AG09309 (cell line): ENCODE measurements around the gene WWC2.

Experiments used
- DNase-seq: peaks from one replicate; pipeline ENCODE4 v3.0.0-alpha.2; 2010; ENCODE audit warnings: low read depth
- H3K4me3 ChIP-seq: 2 replicates; pipeline ENCODE4 v1.5.1; 2011; ENCODE audit warnings: mild to moderate bottlenecking, low read depth, low read length, moderate library complexity; ENCODE audit not compliant: control insufficient read depth
- TF ChIP-seq, protein P1 (sequence below): IDR thresholded peaks from 2 replicates; pipeline ENCODE4 v1.5.1; 2011; ENCODE audit warnings: mild to moderate bottlenecking, low read depth, low read length, inconsistent platforms; ENCODE audit not compliant: insufficient read depth, control insufficient read depth; ENCODE audit errors: missing control alignments

The WWC2 gene

DNA sequence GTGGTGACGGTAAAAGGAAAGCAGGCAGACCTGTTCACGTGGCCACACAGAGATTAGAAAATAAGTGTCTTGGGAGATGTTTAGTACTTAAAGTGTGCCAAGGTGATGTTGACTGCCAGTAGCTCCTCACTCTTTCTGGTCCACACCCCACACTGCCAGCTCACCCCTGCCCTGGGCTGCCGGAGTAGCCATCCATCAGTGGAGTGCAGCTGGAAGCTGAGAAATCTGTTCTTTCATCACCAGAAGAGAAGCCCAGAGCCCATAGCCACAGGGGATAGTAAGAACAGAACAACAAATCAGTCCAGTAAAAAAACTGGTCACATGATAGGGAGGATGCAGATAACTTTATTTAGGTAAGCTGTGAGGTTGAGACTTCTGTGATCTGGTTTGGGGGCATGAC lies 64.1 kb downstream of the WWC2 start:
- TF ChIP-seq, protein P1, sequence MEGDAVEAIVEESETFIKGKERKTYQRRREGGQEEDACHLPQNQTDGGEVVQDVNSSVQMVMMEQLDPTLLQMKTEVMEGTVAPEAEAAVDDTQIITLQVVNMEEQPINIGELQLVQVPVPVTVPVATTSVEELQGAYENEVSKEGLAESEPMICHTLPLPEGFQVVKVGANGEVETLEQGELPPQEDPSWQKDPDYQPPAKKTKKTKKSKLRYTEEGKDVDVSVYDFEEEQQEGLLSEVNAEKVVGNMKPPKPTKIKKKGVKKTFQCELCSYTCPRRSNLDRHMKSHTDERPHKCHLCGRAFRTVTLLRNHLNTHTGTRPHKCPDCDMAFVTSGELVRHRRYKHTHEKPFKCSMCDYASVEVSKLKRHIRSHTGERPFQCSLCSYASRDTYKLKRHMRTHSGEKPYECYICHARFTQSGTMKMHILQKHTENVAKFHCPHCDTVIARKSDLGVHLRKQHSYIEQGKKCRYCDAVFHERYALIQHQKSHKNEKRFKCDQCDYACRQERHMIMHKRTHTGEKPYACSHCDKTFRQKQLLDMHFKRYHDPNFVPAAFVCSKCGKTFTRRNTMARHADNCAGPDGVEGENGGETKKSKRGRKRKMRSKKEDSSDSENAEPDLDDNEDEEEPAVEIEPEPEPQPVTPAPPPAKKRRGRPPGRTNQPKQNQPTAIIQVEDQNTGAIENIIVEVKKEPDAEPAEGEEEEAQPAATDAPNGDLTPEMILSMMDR: no peak
- DNase-seq: no peak
- no peak overlapping the region for H3K4me3 ChIP-seq

DNA sequence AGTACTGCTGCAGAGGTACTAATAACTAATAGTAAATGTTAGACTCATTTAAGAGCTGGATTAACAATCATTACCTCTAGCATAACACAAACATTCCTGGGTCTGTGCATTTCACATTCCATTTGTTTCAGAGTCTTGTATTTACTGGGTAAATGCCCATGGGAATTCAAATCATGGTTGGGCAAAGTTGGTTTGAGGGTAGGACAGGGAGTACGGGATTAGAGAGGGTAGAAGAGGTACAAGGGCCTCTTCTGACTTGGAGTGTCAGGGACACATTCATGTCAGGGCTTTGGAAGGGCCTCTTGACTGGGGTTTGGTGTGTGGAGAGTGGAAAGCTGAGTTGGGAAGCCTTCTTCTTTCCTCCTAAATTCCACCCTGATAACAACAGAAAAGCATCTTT lies 65.9 kb downstream of the WWC2 start:
- no peak for DNase-seq
- no peak overlapping the region for H3K4me3 ChIP-seq
- TF ChIP-seq, protein P1: no peak

DNA sequence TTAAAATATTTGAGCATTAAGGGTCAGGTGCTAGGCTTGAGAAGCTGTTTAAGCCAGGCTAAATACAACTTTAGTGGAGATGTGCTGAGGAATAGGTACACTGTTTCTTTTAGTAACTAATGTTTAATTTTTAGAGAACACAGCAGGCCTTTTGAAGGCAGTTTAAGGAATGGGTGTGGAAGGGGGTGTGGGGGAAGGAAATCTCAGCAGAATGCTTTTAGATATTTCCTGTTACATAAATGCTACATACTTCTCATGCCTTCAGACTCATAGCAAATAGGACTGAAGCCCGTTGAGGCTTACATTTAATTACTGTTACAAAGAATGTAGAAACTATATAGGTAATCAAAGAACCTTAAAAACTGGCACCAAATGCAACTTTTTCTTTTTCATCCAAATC lies 66.3 kb downstream of the WWC2 start:
- DNase-seq: no peak
- no peak overlapping the region for H3K4me3 ChIP-seq
- TF ChIP-seq, protein P1: no peak

DNA sequence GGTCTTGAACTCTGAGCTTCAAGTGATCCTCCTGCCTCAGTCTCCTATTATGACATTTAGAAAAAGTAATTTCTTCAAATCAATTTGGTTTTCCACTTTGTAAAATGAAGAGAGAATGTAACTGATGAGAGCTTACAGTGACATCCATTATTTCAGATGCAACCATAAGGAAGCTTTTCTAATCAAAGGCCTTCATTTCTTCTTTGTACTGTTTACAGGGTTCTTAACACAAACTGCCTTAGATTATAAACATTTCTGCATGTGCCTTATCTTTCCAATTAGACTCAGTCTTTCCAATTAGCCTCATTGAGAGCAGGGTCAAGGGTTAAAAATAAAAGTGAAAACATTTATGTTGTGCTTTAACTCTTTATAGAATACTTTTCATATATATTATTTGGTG lies 71.8 kb downstream of the WWC2 start:
- no peak overlapping the region for H3K4me3 ChIP-seq
- no peak for DNase-seq
- TF ChIP-seq, protein P1: no peak

DNA sequence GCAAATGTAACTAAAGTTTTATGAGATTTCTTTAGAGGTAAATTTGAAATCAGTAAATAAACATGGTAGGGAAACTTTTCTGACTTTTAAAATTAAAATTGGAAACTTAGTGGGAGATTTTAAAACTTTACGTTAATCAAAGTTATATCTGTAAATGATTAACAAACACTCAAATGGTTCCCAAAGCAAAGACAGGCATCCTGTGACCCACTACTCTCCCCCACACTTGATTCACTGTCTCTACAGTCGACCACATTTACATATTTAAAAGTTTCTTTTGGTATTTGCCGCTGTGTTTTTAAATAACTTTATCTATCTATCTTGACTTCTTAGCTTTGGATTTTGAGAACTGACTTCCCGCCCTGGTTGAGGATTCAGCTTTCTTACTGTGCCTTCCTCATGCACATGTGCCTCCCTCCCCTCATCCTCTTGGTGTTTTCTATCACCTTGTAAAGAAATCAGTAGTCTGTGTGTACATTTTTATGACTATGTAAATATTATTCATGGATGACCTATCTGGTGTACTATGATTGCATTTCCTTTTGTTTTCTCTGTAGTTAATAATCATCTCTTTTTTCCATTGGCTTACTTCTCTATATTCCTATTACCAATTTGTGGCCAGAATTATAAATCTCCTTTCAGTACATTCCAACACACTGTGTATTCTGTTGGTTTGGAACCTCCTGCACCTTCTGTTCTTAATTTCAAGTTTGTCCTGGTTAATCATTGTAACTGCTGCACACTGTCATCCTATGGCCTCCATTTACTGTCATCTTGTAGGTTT lies 72.6 kb downstream of the WWC2 start:
- TF ChIP-seq, protein P1: no peak
- no peak overlapping the region for H3K4me3 ChIP-seq
- no peak for DNase-seq

DNA sequence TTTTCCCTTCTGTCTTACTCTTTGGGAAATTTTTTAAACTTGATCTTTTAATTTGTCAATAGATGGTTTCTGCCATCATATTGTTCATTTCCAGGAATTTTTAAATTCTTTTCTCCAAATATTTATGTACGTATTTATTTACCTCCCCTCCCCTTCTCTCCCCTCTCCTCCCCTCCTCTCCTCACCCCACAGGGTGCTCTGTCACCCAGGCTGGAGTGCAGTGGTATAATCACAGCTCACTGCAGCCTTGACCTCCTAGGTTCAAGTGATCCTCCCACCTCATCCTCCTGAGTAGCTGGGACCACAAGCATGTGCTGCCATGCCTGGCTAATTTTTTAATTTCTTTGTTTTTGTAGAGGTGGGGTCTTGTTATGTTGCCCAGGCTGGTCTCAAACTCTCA lies 73.8 kb downstream of the WWC2 start:
- no peak for DNase-seq
- no peak overlapping the region for H3K4me3 ChIP-seq
- TF ChIP-seq, protein P1: no peak
